ENCODE measurements around the gene IL36B. TPM values are rescaled to one million over a fixed set of nuclear protein-coding genes. Genes with fewer than 3 reads are reported as not detected.

The IL36B gene
- total RNA-seq, 4 donors from 2014 or later: not detected

- Histone ChIP-seq H3K4me3 (replicated peaks in 1 of 3) (no peak overlapping the region), H3K4me1 (no peaks in the 10 kb centered on the region), H3K9me3 (no peaks in the 10 kb centered on the region), H3K27me3 (no peaks in the 10 kb centered on the region), H3K27ac (no peak overlapping the region), H3K36me3 (no peaks in the 10 kb centered on the region)
- intact Hi-C loops (cut with DNase I): no loop called here
- DNase-seq: no peak
- TF ChIP-seq CTCF (IDR thresholded peaks at IDR 0.05): no peak
- 70 to 82% methylated on average over 6 of the region's 6 CpGs for WGBS, 2 donors
Measured at GRCh38 chr2:112996635-112997034, 56.0 kb downstream of the IL36B start.

GRCh38 chr2:112995346-112995920 lies 57.2 kb downstream of the IL36B start:
- no peaks in the 10 kb centered on the region for H3K9me3 ChIP-seq
- no peak for TF ChIP-seq CTCF (IDR thresholded peaks at IDR 0.05)
- no peak for TF ChIP-seq POLR2A (IDR thresholded peaks at IDR 0.05)
- no peak overlapping the region for H3K4me3 ChIP-seq (replicated peaks in 1 of 3)
- DNase-seq: no peak
- no peaks in the 10 kb centered on the region for H3K36me3 ChIP-seq
- H3K27ac ChIP-seq: no peak overlapping the region
- intact Hi-C loops (cut with DNase I): no loop called here
- WGBS, 2 donors: 88 to 89% methylated on average over 14 of the region's 14 CpGs
- no peaks in the 10 kb centered on the region for H3K4me1 ChIP-seq
- H3K27me3 ChIP-seq: no peaks in the 10 kb centered on the region

- Histone ChIP-seq H3K27me3 (no peaks in the 10 kb centered on the region), H3K27ac (no peak overlapping the region), H3K4me3 (replicated peaks in 1 of 3) (no peak overlapping the region), H3K36me3 (no peaks in the 10 kb centered on the region), H3K9me3 (no peaks in the 10 kb centered on the region), H3K4me1 (no peaks in the 10 kb centered on the region)
- no peak for DNase-seq
- WGBS, 2 donors: 81 to 96% methylated on average over 2 of the region's 2 CpGs
- intact Hi-C loops (cut with DNase I): no loop called here
- TF ChIP-seq POLR2A (IDR thresholded peaks at IDR 0.05): no peak
- no peak for TF ChIP-seq CTCF (IDR thresholded peaks at IDR 0.05)
Measured at GRCh38 chr2:112994648-112995047, 58.0 kb downstream of the IL36B start.

- Histone ChIP-seq H3K27me3 (no peaks in the 10 kb centered on the region), H3K4me3 (replicated peaks in 1 of 3) (no peak overlapping the region), H3K36me3 (no peaks in the 10 kb centered on the region), H3K4me1 (no peaks in the 10 kb centered on the region), H3K9me3 (no peaks in the 10 kb centered on the region), H3K27ac (no peak overlapping the region)
- DNase-seq: no peak
- TF ChIP-seq CTCF (IDR thresholded peaks at IDR 0.05) (no peak), POLR2A (IDR thresholded peaks at IDR 0.05) (no peak)
- intact Hi-C loops (cut with DNase I): no loop called here
Measured at GRCh38 chr2:112993831-112994230, 58.8 kb downstream of the IL36B start.

GRCh38 chr2:112989611-112990010 lies 63.1 kb downstream of the IL36B start:
- H3K27ac ChIP-seq: no peak overlapping the region
- H3K4me1 ChIP-seq: no peaks in the 10 kb centered on the region
- H3K9me3 ChIP-seq: no peaks in the 10 kb centered on the region
- 78 to 80% methylated on average over 3 of the region's 3 CpGs for WGBS, 2 donors
- H3K27me3 ChIP-seq: no peaks in the 10 kb centered on the region
- H3K36me3 ChIP-seq: no peaks in the 10 kb centered on the region
- intact Hi-C loops (cut with DNase I): no loop called here
- TF ChIP-seq POLR2A (IDR thresholded peaks at IDR 0.05) (no peak), CTCF (IDR thresholded peaks at IDR 0.05) (no peak)
- H3K4me3 ChIP-seq (replicated peaks in 1 of 3): no peak overlapping the region
- no peak for DNase-seq
